Osteocyte (in vitro differentiated cells): ENCODE measurements around the gene EFNA1. TPM values are rescaled to one million over a fixed set of nuclear protein-coding genes. Genes with fewer than 3 reads are reported as not detected.
"Not testable (repeated sequence)": the region's sequence is repeated elsewhere in the genome, so short reads cannot be mapped to it uniquely, and the experiment has no call there.

Source experiments
- DNase-seq: peaks from one replicate; pipeline ENCODE4 v3.0.0; 2021; ENCODE audit warnings: mixed read lengths; ENCODE audit not compliant: unreplicated experiment; ENCODE audit errors: extremely low spot score
- H3K27ac Mint-ChIP-seq: one replicate; pipeline ENCODE4 v1.8.0; 2021; ENCODE audit warnings: mild to moderate bottlenecking, mixed read lengths; ENCODE audit not compliant: unreplicated experiment
- H3K27me3 Mint-ChIP-seq: one replicate; pipeline ENCODE4 v1.8.0; 2021; ENCODE audit warnings: mixed read lengths; ENCODE audit not compliant: unreplicated experiment
- H3K36me3 Mint-ChIP-seq: one replicate; pipeline ENCODE4 v1.8.0; 2021; ENCODE audit warnings: mixed read lengths; ENCODE audit not compliant: unreplicated experiment
- H3K4me1 Mint-ChIP-seq: one replicate; pipeline ENCODE4 v1.8.0; 2021; ENCODE audit warnings: mixed read lengths; ENCODE audit not compliant: unreplicated experiment
- H3K4me3 Mint-ChIP-seq: one replicate; pipeline ENCODE4 v1.8.0; 2021; ENCODE audit warnings: mild to moderate bottlenecking, moderate library complexity, mixed read lengths; ENCODE audit not compliant: unreplicated experiment
- H3K9me3 Mint-ChIP-seq: one replicate; pipeline ENCODE4 v1.8.0; 2021; ENCODE audit warnings: mixed read lengths; ENCODE audit not compliant: unreplicated experiment
- total RNA-seq: library from RNA; stranded (reverse); gene quantifications from 2 replicates; pipeline ENCODE4 v1.2.1, GENCODE V29; 2021
- TF ChIP-seq, protein P1 (sequence below): fragments of 200-600 bp; sonication (generic); IDR thresholded peaks from 2 replicates; pipeline ENCODE4 v1.5.0; 2021; ENCODE audit warnings: antibody characterized with exemption, mild to moderate bottlenecking, moderate library complexity

EFNA1 gene
- total RNA-seq, 1 donor from 2014 or later = 31.3 TPM

DNA sequence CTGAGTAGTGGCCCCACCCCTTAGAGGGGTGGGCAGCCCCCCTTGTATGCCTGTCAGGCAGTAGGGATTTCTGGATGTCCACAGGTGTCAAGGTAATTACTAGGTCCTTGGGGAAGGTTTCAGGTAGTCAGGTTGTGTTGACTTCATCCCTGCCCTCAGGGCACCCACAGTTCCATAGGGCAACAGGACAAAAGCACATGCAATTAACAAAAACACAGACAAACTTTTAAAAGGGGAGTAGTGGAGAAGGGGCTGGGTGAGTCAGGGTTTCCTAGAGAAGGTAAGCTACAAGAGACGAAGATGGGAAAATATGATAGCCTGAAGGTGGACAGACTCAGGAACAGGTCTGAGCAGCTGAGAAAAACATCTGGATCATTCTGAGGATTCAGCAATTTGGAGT lies 31.3 kb downstream of the EFNA1 start:
- Mint-ChIP-seq H3K36me3 (no peaks in the 10 kb centered on the region), H3K27ac (no peak overlapping the region), H3K4me3 (no peak overlapping the region), H3K9me3 (peaks cover 5% of the 10 kb centered on the region), H3K4me1 (no peaks in the 10 kb centered on the region), H3K27me3 (peaks cover 22% of the 10 kb centered on the region)
- DNase-seq = no peak
- TF ChIP-seq, protein P1, sequence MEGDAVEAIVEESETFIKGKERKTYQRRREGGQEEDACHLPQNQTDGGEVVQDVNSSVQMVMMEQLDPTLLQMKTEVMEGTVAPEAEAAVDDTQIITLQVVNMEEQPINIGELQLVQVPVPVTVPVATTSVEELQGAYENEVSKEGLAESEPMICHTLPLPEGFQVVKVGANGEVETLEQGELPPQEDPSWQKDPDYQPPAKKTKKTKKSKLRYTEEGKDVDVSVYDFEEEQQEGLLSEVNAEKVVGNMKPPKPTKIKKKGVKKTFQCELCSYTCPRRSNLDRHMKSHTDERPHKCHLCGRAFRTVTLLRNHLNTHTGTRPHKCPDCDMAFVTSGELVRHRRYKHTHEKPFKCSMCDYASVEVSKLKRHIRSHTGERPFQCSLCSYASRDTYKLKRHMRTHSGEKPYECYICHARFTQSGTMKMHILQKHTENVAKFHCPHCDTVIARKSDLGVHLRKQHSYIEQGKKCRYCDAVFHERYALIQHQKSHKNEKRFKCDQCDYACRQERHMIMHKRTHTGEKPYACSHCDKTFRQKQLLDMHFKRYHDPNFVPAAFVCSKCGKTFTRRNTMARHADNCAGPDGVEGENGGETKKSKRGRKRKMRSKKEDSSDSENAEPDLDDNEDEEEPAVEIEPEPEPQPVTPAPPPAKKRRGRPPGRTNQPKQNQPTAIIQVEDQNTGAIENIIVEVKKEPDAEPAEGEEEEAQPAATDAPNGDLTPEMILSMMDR = no peak

DNA sequence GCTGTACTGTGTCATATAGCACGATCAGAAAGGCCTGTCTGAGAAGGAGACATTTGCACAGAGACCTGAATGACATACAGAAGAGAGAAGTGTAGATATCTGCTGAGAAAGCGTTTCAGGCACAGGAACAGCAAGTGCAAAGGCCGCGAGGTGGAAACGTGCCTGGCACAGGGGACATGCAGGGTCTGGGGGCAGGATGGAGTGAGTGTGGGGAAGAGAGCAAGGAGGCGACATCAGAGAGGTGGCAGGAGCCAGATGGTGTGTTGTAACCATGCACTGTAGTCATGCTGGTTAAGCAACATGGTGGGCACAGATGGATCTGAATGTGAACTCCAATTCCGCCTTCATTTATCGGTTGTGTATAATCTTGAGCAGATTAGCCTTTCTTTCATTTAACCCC lies 32.5 kb downstream of the EFNA1 start:
- Mint-ChIP-seq H3K4me1 (no peaks in the 10 kb centered on the region), H3K36me3 (no peaks in the 10 kb centered on the region), H3K4me3 (no peak overlapping the region), H3K27me3 (peaks cover 15% of the 10 kb centered on the region), H3K9me3 (peaks cover 4% of the 10 kb centered on the region), H3K27ac (no peak overlapping the region)
- TF ChIP-seq, protein P1 = no peak
- no peak for DNase-seq

DNA sequence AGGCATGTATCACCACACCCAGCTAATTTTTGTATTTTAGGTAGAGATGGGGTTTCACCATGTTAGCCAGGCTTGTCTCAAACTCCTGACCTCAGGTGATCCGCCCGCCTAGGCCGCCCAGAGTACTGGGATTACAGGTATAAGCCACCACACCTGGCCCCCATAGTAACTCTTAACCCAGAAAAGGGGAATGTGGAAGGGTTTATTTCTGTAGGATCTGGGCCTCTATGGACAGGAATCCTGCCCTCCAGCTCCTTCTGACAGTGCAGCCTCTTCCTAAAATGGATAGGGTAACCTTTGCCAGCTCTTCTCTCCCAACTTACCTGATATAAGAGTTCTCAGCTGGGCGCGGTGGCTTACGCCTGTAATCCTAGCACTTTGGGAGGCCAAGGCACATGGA lies 35.0 kb downstream of the EFNA1 start:
- DNase-seq, H3K4me1 Mint-ChIP-seq, H3K9me3 Mint-ChIP-seq, H3K27ac Mint-ChIP-seq, H3K36me3 Mint-ChIP-seq, H3K4me3 Mint-ChIP-seq, H3K27me3 Mint-ChIP-seq: not testable (repeated sequence)

DNA sequence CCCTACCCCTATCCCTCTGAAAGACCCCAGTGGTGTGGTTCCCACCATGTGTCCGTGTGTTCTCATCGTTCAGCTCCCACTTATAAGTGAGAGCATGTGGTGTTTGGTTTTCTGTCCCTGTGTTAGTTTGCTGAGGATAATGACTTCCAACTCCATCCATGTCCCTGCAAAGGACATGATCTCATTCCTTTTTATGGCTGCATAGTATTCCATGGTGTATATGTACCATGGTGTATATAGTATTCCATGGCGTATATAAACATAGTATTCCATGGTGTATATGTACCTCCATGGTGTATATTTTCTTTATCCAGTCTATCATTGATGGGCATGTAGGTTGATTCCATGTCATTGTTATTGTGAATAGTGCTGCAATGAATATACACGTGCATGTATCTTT lies 36.1 kb downstream of the EFNA1 start:
- not testable (repeated sequence) for H3K4me1 Mint-ChIP-seq, H3K27me3 Mint-ChIP-seq, DNase-seq, H3K36me3 Mint-ChIP-seq, H3K27ac Mint-ChIP-seq, H3K9me3 Mint-ChIP-seq, H3K4me3 Mint-ChIP-seq

DNA sequence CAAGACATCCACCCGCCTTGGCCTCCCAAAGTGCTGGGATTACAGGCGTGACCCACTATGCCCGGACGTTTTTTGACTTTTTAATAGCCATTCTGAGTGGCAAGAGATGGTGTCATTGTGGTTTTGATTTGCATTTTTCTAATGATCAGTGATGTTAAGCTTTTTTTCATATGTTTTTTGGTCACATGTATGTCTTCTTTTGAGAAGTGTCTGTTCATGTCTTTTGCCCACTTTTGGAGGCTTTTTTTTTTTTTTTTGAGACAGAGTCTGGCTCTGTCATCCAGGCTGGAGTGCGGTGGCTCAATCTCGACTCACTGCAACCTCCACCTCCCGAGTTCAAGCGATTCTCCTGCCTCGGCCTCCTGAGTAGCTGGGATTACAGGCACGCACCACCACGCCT lies 36.9 kb downstream of the EFNA1 start:
- H3K4me3 Mint-ChIP-seq, H3K36me3 Mint-ChIP-seq, H3K27me3 Mint-ChIP-seq, H3K27ac Mint-ChIP-seq, DNase-seq, H3K9me3 Mint-ChIP-seq, H3K4me1 Mint-ChIP-seq: not testable (repeated sequence)

DNA sequence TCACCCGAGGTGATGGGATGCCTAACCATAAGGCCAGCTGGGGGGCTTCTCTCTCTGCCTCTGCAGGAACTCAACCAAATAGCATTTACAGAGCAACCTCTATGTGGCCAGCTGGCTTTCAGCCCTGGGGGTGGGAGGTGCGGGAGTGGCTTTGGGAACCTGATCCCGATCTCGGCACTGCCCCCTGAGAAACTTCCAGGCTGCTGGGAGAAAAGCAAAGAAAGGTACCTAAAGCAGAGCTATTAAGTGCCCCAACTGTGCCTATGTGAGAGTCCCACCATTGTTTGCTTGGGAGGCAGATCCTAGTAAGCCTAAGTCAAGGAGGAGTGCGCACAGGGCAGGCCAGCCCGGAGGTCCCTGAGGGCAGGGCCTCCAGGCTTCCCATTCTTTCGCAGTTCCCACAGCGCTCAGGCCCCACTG lies 38.4 kb downstream of the EFNA1 start:
- peaks cover 11% of the 10 kb centered on the region for H3K36me3 Mint-ChIP-seq
- H3K27ac Mint-ChIP-seq = no peak overlapping the region
- H3K4me1 Mint-ChIP-seq = peaks cover 9% of the 10 kb centered on the region
- H3K9me3 Mint-ChIP-seq = no peaks in the 10 kb centered on the region
- TF ChIP-seq, protein P1 = no peak
- H3K4me3 Mint-ChIP-seq = no peak overlapping the region
- no peak for DNase-seq
- H3K27me3 Mint-ChIP-seq = no peaks in the 10 kb centered on the region
